Measurements from ENCODE around the gene SRP68. TPM values are rescaled to one million over a fixed set of nuclear protein-coding genes. Genes with fewer than 3 reads are reported as not detected.
A peak's percentile ranks its signal among the peaks of the same experiment; 100 is the strongest.

SRP68 gene
- total and polyA plus RNA-seq, 2 donors from 2014 or later = 52.7 to 68.1 TPM

- H3K27ac ChIP-seq (ENCODE audit: low read depth in 2 of 2, low read length in 2 of 2) = no peak overlapping the region
- DNase-seq (peak in 1 of 5 donors; percentile 9), FAIRE-seq (no peak)
- H3K9me3 ChIP-seq (ENCODE audit: control insufficient read depth in 2 of 3, insufficient read depth in 1 of 3, low read length in 3 of 3) = no peaks in the 10 kb centered on the region
- no peak overlapping the region for H3K9ac ChIP-seq (ENCODE audit: low read length in 3 of 3)
- H3K27me3 ChIP-seq (ENCODE audit: control insufficient read depth, insufficient read depth, low read length) = no peaks in the 10 kb centered on the region
- TF ChIP-seq CTCF (IDR thresholded peaks at IDR 0.05; ENCODE audit: borderline replicate concordance, extremely low read depth, insufficient read depth) = no peak
- intact Hi-C loops (cut with DNase I) = no loop called here
- peaks cover 13 to 42% (median 33%) of the 10 kb centered on the region in 3 donors for H3K36me3 ChIP-seq (ENCODE audit: control insufficient read depth in 2 of 3, insufficient read depth in 3 of 3, low read length in 3 of 3)
- peaks cover 0 to 4% (median 2%) of the 10 kb centered on the region in 3 donors for H3K4me1 ChIP-seq (ENCODE audit: control insufficient read depth in 2 of 3, insufficient read depth in 2 of 3, low read depth in 1 of 3, low read length in 3 of 3)
- H3K4me3 ChIP-seq (ENCODE audit: low read length in 3 of 3) = no peak overlapping the region
Measured at GRCh38 chr17:76053246-76054111, 18.8 kb downstream of the SRP68 start.

- FAIRE-seq (no peak), DNase-seq (peak in 2 of 5 donors; percentile 66 to 79)
- TF ChIP-seq CTCF (IDR thresholded peaks at IDR 0.05; ENCODE audit: borderline replicate concordance, extremely low read depth, insufficient read depth) = no peak
- Histone ChIP-seq H3K27me3 (ENCODE audit: control insufficient read depth, insufficient read depth, low read length) (no peaks in the 10 kb centered on the region), H3K36me3 (ENCODE audit: control insufficient read depth in 2 of 3, insufficient read depth in 3 of 3, low read length in 3 of 3) (peaks cover 12 to 41% (median 31%) of the 10 kb centered on the region in 3 donors), H3K9ac (ENCODE audit: low read length in 3 of 3) (no peak overlapping the region), H3K4me1 (ENCODE audit: control insufficient read depth in 2 of 3, insufficient read depth in 2 of 3, low read depth in 1 of 3, low read length in 3 of 3) (peaks cover 0 to 4% (median 2%) of the 10 kb centered on the region in 3 donors), H3K4me3 (ENCODE audit: low read length in 3 of 3) (no peak overlapping the region), H3K9me3 (ENCODE audit: control insufficient read depth in 2 of 3, insufficient read depth in 1 of 3, low read length in 3 of 3) (no peaks in the 10 kb centered on the region), H3K27ac (ENCODE audit: low read depth in 2 of 2, low read length in 2 of 2) (peak overlapping the region in 1 of 2 donors; percentile 37)
- intact Hi-C loops (cut with DNase I) = no loop called here
Measured at GRCh38 chr17:76051561-76051960, 20.8 kb downstream of the SRP68 start.

- H3K27ac ChIP-seq (ENCODE audit: low read depth in 2 of 2, low read length in 2 of 2) = peak overlapping the region in 1 of 2 donors; percentile 37
- TF ChIP-seq CTCF (IDR thresholded peaks at IDR 0.05; ENCODE audit: borderline replicate concordance, extremely low read depth, insufficient read depth) = no peak
- H3K9me3 ChIP-seq (ENCODE audit: control insufficient read depth in 2 of 3, insufficient read depth in 1 of 3, low read length in 3 of 3) = no peaks in the 10 kb centered on the region
- no peak overlapping the region for H3K9ac ChIP-seq (ENCODE audit: low read length in 3 of 3)
- peak in 2 of 5 donors; percentile 20 to 46 for DNase-seq
- no peaks in the 10 kb centered on the region for H3K27me3 ChIP-seq (ENCODE audit: control insufficient read depth, insufficient read depth, low read length)
- no peak for FAIRE-seq
- no peak overlapping the region for H3K4me3 ChIP-seq (ENCODE audit: low read length in 3 of 3)
- intact Hi-C loops (cut with DNase I) = no loop called here
- H3K4me1 ChIP-seq (ENCODE audit: control insufficient read depth in 2 of 3, insufficient read depth in 2 of 3, low read depth in 1 of 3, low read length in 3 of 3) = peaks cover 0 to 4% (median 2%) of the 10 kb centered on the region in 3 donors
- H3K36me3 ChIP-seq (ENCODE audit: control insufficient read depth in 2 of 3, insufficient read depth in 3 of 3, low read length in 3 of 3) = peaks cover 11 to 37% (median 26%) of the 10 kb centered on the region in 3 donors
Measured at GRCh38 chr17:76050538-76051467, 21.5 kb downstream of the SRP68 start.
